PFSK-1 (cell line): ENCODE measurements around the gene SCN1A.

Experiments
- FOXP2 ChIP-seq: optimal IDR thresholded peaks from 2 replicates; pipeline ENCODE3; 2011; ENCODE audit warnings: borderline replicate concordance, control low read depth, inconsistent platforms; ENCODE audit not compliant: insufficient read depth; ENCODE audit errors: extremely low read length, extremely low read depth
- POLR2AphosphoS5 ChIP-seq: IDR thresholded peaks from 2 replicates; pipeline ENCODE4 v1.6.1; 2012; ENCODE audit warnings: low read depth, mild to moderate bottlenecking, control low read depth, low read length, moderate library complexity
- REST ChIP-seq, 2 experiments: IDR thresholded peaks; 2 replicates each; pipeline versions ENCODE4 v1.6.1 to v1.8.0; 2011 to 2012; ENCODE audit warnings: low read depth in 2 of 2, low read length in 2 of 2, control low read depth in 1 of 2, inconsistent platforms in 1 of 2, mild to moderate bottlenecking in 1 of 2, moderate library complexity in 1 of 2; ENCODE audit not compliant: insufficient read depth in 1 of 2
- SIN3A ChIP-seq: IDR thresholded peaks from 2 replicates; pipeline ENCODE4 v1.6.1; 2012; ENCODE audit warnings: mild to moderate bottlenecking, low read length, moderate library complexity, borderline replicate concordance; ENCODE audit not compliant: insufficient read depth
- TAF1 ChIP-seq: IDR thresholded peaks from 2 replicates; pipeline ENCODE4 v1.6.1; 2012; ENCODE audit warnings: low read length, control low read depth, borderline replicate concordance; ENCODE audit not compliant: insufficient read depth

The SCN1A gene

GRCh38 chr2:166106431-166107015 is 21.3 kb downstream of the SCN1A start:
- no peak for TF ChIP-seq REST (IDR thresholded peaks at IDR 0.05; ENCODE audit: insufficient read depth in 1 of 2, low read depth in 2 of 2, low read length in 2 of 2)
- TF ChIP-seq TAF1, result no peak
- TF ChIP-seq POLR2AphosphoS5, result no peak
- TF ChIP-seq FOXP2, result no peak
- TF ChIP-seq SIN3A, result no peak

GRCh38 chr2:166104773-166105172 is 23.0 kb downstream of the SCN1A start:
- TF ChIP-seq FOXP2, result no peak
- no peak for TF ChIP-seq SIN3A
- TF ChIP-seq REST (IDR thresholded peaks at IDR 0.05; ENCODE audit: insufficient read depth in 1 of 2, low read depth in 2 of 2, low read length in 2 of 2), result no peak
- no peak for TF ChIP-seq POLR2AphosphoS5
- TF ChIP-seq TAF1, result no peak

- TF ChIP-seq POLR2AphosphoS5 (no peak), SIN3A (no peak), TAF1 (no peak), FOXP2 (no peak), REST (IDR thresholded peaks at IDR 0.05; ENCODE audit: insufficient read depth in 1 of 2, low read depth in 2 of 2, low read length in 2 of 2) (no peak)
These were observed 23.7 kb downstream of the SCN1A start for GRCh38 chr2:166104084-166104483.

- TF ChIP-seq POLR2AphosphoS5 (no peak), TAF1 (no peak), FOXP2 (no peak), SIN3A (no peak), REST (IDR thresholded peaks at IDR 0.05; ENCODE audit: insufficient read depth in 1 of 2, low read depth in 2 of 2, low read length in 2 of 2) (no peak)
These were observed 33.5 kb downstream of the SCN1A start for GRCh38 chr2:166094325-166094724.
